ENCODE data around the gene POLA1.

GRCh38 chrX:24877288-24877664 is 183.6 kb downstream of the POLA1 start:
- TF ChIP-seq TCF7L2 (IDR thresholded peaks at IDR 0.05; ENCODE audit: borderline replicate concordance, low read depth, low read length) (no peak), CTCF (tag by site-specific recombination; IDR thresholded peaks at IDR 0.05) (no peak), ZNF426 (tag by site-specific recombination; IDR thresholded peaks at IDR 0.05) (no peak), ZXDB (tag by site-specific recombination; IDR thresholded peaks at IDR 0.05) (no peak), ZSCAN30 (tag by site-specific recombination; IDR thresholded peaks at IDR 0.05) (no peak), ZNF677 (tag by site-specific recombination; IDR thresholded peaks at IDR 0.05) (no peak), ZNF311 (tag by site-specific recombination; IDR thresholded peaks at IDR 0.05; ENCODE audit: borderline replicate concordance) (no peak), YY1 (tag by site-specific recombination; IDR thresholded peaks at IDR 0.05) (no peak), ZNF530 (tag by site-specific recombination; IDR thresholded peaks at IDR 0.05; ENCODE audit: low read depth) (no peak)
- TF ChIP-seq, protein P1, sequence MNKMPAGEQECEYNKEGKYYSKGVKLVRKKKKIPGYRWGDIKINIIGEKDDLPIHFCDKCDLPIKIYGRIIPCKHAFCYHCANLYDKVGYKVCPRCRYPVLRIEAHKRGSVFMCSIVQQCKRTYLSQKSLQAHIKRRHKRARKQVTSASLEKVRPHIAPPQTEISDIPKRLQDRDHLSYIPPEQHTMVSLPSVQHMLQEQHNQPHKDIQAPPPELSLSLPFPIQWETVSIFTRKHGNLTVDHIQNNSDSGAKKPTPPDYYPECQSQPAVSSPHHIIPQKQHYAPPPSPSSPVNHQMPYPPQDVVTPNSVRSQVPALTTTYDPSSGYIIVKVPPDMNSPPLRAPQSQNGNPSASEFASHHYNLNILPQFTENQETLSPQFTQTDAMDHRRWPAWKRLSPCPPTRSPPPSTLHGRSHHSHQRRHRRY (tag by site-specific recombination; IDR thresholded peaks at IDR 0.05), result no peak
- TF ChIP-seq, protein P2, sequence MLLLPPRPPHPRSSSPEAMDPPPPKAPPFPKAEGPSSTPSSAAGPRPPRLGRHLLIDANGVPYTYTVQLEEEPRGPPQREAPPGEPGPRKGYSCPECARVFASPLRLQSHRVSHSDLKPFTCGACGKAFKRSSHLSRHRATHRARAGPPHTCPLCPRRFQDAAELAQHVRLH (tag by site-specific recombination; IDR thresholded peaks at IDR 0.05), result no peak
- TF ChIP-seq, protein P3, sequence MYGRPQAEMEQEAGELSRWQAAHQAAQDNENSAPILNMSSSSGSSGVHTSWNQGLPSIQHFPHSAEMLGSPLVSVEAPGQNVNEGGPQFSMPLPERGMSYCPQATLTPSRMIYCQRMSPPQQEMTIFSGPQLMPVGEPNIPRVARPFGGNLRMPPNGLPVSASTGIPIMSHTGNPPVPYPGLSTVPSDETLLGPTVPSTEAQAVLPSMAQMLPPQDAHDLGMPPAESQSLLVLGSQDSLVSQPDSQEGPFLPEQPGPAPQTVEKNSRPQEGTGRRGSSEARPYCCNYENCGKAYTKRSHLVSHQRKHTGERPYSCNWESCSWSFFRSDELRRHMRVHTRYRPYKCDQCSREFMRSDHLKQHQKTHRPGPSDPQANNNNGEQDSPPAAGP (tag by site-specific recombination; IDR thresholded peaks at IDR 0.05), result no peak
